ENCODE measurements around the gene ARSB.

GRCh38 chr5:78755822-78756429, 229.2 kb downstream of the ARSB start:
- TF ChIP-seq CTCF (IDR thresholded peaks at IDR 0.05; ENCODE audit: low read length): no peak
- TF ChIP-seq EZH2 (optimal IDR thresholded peaks at IDR 0.05; ENCODE audit: low read depth, low read length): no peak
- TF ChIP-seq EZH2phosphoT487 (IDR thresholded peaks at IDR 0.05; ENCODE audit: low read length): no peak
